CD4-positive, alpha-beta T cell treated with Interleukin-21 for 1 hour (primary cell): ENCODE results near the gene KRTAP20-3.

ENCODE experiments used
- DNase-seq: peaks from one replicate; pipeline ENCODE4 v3.0.0-alpha.2; 2020

The KRTAP20-3 gene

DNA sequence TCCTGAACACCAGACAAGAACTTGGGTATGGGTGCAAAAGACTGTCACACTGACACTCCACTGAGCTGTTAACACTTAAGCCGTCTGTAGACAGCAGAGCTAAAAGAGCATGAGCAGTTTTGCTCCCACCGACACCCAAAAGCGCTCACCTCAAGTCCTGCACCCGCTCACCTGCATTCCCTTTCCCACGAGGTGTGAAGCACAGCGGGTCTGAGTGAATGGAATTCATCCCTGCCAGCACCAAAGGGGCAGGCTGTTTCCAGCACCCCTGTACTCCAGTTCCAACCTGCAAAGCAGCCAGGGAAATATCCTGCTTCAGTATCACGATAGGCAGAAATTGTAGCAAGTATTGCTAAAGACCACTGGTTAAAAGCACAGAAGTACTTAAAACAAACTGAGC, 47.2 kb downstream of the KRTAP20-3 start:
- no peak for DNase-seq
